ENCODE data around the gene TPCN1. TPM values are rescaled to one million over a fixed set of nuclear protein-coding genes. Genes with fewer than 3 reads are reported as not detected.
A peak's percentile ranks its signal among the peaks of the same experiment; 100 is the strongest.

Gene TPCN1
- total and polyA plus RNA-seq, 2 of the 13 experiments (the other 11 are each of a cell fraction or from before 2014, with no cell fraction given), result 8.0 to 26.8 TPM

- TF ChIP-seq ZNF670 (CRISPR knock-in tag; IDR thresholded peaks at IDR 0.05; ENCODE audit: borderline replicate concordance), result 0 out of 2 replicates have a peak, but pooled peaks have one; percentile 37
- no peak for TF ChIP-seq ZNF484 (CRISPR knock-in tag; IDR thresholded peaks at IDR 0.05; ENCODE audit: borderline replicate concordance, low read depth)
- TF ChIP-seq FLYWCH1 (CRISPR knock-in tag; IDR thresholded peaks at IDR 0.05), result 0 out of 2 replicates have a peak, but pooled peaks have one; percentile 12
- 0 out of 2 replicates have a peak, but pooled peaks have one; percentile 51 for TF ChIP-seq ZBTB38 (CRISPR knock-in tag; IDR thresholded peaks at IDR 0.05)
- peak in 1 of 2 experiments; percentile 37; a peak in 1 of 4 replicates for TF ChIP-seq KLF16 (CRISPR knock-in tag; IDR thresholded peaks at IDR 0.05)
- no peak for TF ChIP-seq MATR3 (CRISPR knock-in tag; IDR thresholded peaks at IDR 0.05)
- no peak for TF ChIP-seq ZNF552 (CRISPR knock-in tag; IDR thresholded peaks at IDR 0.05; ENCODE audit: borderline replicate concordance)
- no peak for TF ChIP-seq KDM6A (CRISPR knock-in tag; IDR thresholded peaks at IDR 0.05; ENCODE audit: low read depth)
- TF ChIP-seq ZNF75D (CRISPR knock-in tag; IDR thresholded peaks at IDR 0.05; ENCODE audit: borderline replicate concordance), result no peak
- TF ChIP-seq HDAC1 (CRISPR knock-in tag; IDR thresholded peaks at IDR 0.05), result peak; percentile 49; the same call in 1 of the 2 replicates
- TF ChIP-seq HDAC2 (CRISPR knock-in tag; IDR thresholded peaks at IDR 0.05), result no peak
- peak; percentile 10 for TF ChIP-seq XRCC5 (optimal IDR thresholded peaks at IDR 0.05; ENCODE audit: low read length)
- no peak for TF ChIP-seq IRF1 (CRISPR knock-in tag; IDR thresholded peaks at IDR 0.05; ENCODE audit: low read depth)
- no peak for TF ChIP-seq ZNF317 (CRISPR knock-in tag; IDR thresholded peaks at IDR 0.05)
- peak; percentile 48; the same call in 1 of the 2 replicates for TF ChIP-seq THAP9 (CRISPR knock-in tag; IDR thresholded peaks at IDR 0.05; ENCODE audit: borderline replicate concordance)
- no peak for TF ChIP-seq CSRNP2 (CRISPR knock-in tag; conservative IDR thresholded peaks at IDR 0.05; ENCODE audit: low read depth)
- TF ChIP-seq ZNF333 (CRISPR knock-in tag; IDR thresholded peaks at IDR 0.05; ENCODE audit: borderline replicate concordance), result no peak
- peak; percentile 84 for TF ChIP-seq ZFY (CRISPR knock-in tag; IDR thresholded peaks at IDR 0.05)
- TF ChIP-seq ZNF557 (CRISPR knock-in tag; IDR thresholded peaks at IDR 0.05), result no peak
- TF ChIP-seq SP5 (CRISPR knock-in tag; IDR thresholded peaks at IDR 0.05; ENCODE audit: borderline replicate concordance, low read depth), result peak; percentile 31; the same call in 1 of the 2 replicates
- TF ChIP-seq KAT8 (CRISPR knock-in tag; IDR thresholded peaks at IDR 0.05), result 0 out of 2 replicates have a peak, but pooled peaks have one; percentile 37
- TF ChIP-seq ZNF615 (CRISPR knock-in tag; IDR thresholded peaks at IDR 0.05; ENCODE audit: borderline replicate concordance), result no peak
Observed at GRCh38 chr12:113221181-113221996, at the start of gene TPCN1 (continued).
